A673 (cell line): Measurements from ENCODE around the gene PIP4K2A.

Experiments used
- EZH2 ChIP-seq: fragments of 200-600 bp; sonication (generic); IDR thresholded peaks from 2 replicates; pipeline ENCODE4 v1.6.1; 2017; ENCODE audit warnings: borderline replicate concordance, low read depth, mild to moderate bottlenecking, mixed read lengths, antibody characterized with exemption, low read length; ENCODE audit not compliant: poor library complexity, severe bottlenecking
- TF ChIP-seq, protein P1 (sequence below): fragments of 300-800, 200-600 bp; sonication (generic); conservative IDR thresholded peaks from 2 replicates; pipeline ENCODE4 v1.5.1; 2017; ENCODE audit warnings: low read depth, mild to moderate bottlenecking, antibody characterized with exemption, low read length, moderate library complexity, mixed read lengths

DNA sequence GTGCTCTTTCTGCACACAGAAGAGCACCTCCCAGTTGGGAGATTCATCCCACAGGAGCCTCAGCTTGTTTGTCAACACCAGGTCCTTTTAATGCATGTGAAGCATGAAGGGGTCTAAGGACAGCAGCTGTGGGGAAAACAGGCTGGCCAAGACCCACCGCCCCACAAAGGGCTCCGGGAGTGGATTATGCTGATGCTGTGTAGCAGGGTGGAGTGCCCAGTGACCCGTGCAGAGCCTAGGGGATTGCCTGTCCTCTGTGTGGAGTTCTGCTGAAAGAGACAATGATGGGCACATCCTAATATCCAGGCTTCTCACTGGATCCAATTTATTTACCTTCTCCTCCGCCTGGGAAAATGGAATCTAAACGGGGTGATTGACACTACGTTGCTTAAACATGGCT lies 74.0 kb downstream of the PIP4K2A start:
- TF ChIP-seq, protein P1, sequence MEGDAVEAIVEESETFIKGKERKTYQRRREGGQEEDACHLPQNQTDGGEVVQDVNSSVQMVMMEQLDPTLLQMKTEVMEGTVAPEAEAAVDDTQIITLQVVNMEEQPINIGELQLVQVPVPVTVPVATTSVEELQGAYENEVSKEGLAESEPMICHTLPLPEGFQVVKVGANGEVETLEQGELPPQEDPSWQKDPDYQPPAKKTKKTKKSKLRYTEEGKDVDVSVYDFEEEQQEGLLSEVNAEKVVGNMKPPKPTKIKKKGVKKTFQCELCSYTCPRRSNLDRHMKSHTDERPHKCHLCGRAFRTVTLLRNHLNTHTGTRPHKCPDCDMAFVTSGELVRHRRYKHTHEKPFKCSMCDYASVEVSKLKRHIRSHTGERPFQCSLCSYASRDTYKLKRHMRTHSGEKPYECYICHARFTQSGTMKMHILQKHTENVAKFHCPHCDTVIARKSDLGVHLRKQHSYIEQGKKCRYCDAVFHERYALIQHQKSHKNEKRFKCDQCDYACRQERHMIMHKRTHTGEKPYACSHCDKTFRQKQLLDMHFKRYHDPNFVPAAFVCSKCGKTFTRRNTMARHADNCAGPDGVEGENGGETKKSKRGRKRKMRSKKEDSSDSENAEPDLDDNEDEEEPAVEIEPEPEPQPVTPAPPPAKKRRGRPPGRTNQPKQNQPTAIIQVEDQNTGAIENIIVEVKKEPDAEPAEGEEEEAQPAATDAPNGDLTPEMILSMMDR, result no peak
- TF ChIP-seq EZH2, result no peak
